H54 (cell line): ENCODE measurements around the gene PPP6R3.
"Not testable (repeated sequence)": the region's sequence is repeated elsewhere in the genome, so short reads cannot be mapped to it uniquely, and the experiment has no call there.

ENCODE experiments used
- DNase-seq: peaks from one replicate; pipeline ENCODE4 v3.0.0; 2011; ENCODE audit warnings: low spot score, mixed read lengths; ENCODE audit not compliant: insufficient read length
- FAIRE-seq: peaks from 3 replicates; lab custom pipeline; 2011; peaks lifted over from hg19 to GRCh38; lab: Jason Lieb, UNC
- POLR2A ChIP-seq: IDR thresholded peaks from 2 replicates; pipeline ENCODE4 v1.6.1; 2011; ENCODE audit warnings: low read depth, mild to moderate bottlenecking, low read length

The PPP6R3 gene

DNA sequence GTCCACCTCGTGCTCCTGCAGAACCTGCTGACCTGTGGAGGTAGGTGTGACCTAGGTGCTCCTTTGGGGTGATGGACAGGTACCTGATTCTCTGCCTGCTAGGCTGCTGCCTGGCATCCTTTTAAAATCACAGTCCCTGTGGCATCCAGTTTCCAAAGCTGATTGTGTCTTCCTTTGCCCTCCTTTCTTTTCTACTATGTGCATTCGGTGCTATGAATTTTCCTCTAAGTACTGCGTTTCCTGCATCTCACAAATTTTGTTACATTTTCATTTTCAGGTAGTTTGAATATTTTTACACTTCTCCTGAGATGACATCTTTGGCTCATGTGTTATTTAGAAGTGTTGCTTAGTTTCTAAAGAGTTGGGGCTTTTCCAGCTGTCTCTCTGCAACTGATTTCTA is 30.9 kb upstream of the PPP6R3 start:
- TF ChIP-seq POLR2A = no peak
- DNase-seq (no peak), FAIRE-seq (no peak)

DNA sequence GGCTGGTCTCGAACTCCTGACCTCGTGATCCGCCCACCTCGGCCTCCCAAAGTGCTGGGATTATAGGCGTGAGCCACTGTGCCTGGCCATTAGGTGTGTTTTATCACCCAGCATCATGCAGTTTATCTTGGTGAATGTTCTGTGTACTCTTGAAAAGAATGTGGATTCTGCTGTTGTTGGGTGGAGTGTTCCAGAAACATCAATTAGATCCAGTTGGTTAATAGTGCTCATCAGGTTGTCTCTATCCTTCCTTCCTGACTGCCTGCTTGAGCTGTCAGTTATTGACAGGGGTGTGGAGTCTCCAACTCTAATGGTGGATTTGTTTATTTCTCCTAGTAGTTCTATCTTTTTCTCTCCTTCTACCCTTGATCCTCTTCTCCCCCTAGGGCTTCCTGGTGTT is 30.2 kb upstream of the PPP6R3 start:
- TF ChIP-seq POLR2A = no peak
- FAIRE-seq (no peak), DNase-seq (no peak)

DNA sequence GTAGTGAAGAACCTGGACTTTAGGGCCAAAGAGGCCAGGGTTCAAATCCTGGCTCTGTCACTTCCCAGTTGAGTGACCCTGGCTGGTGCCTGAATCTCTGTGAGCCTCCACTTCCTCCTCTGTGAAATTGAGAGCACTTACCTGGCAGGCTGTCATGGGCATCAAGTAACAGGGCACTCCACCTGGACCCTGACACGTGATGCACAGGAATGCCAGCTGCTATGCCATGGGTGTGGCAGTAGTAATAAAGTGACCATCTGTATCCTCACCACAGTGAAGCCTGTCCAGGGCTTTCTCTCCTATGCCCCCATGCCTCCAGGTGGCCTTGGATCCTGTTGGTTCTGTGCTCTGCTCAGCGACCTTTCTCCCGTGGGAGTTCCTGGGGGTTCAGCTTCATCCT is 29.8 kb upstream of the PPP6R3 start:
- no peak for TF ChIP-seq POLR2A
- FAIRE-seq (no peak), DNase-seq (no peak)

DNA sequence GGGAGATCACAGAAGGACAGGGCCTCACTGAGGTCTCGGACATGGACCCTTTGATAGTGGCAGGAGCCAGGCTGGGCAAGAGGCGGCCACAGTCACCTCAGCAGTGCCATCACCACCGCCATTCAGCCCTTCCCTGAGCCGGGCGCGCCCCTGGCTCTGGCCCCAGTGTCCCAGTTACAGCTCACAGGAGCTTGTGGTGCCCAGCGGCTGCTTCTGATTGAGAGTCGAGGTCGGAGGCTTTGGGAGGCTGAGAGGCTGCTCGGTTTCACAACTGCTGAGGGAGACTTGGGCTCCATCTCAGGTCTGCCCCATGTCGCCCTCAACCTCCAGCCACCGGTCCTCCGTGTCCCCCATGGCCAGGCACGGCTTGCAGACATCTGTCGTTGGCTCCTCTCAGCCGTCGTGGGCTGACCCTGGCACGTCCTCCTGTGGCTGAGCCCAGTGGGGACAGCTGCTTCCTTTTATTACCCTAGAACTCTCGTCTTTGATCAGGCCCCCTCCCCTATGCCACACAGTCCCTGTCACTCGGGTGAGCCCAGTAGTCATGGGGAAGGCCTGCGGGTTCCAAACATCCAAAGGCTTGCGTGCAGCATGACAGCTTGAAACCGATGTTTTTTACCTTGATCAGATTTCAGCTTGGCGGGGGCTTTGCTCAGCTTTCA is 28.4 kb upstream of the PPP6R3 start:
- no peak for TF ChIP-seq POLR2A
- FAIRE-seq = no peak

DNA sequence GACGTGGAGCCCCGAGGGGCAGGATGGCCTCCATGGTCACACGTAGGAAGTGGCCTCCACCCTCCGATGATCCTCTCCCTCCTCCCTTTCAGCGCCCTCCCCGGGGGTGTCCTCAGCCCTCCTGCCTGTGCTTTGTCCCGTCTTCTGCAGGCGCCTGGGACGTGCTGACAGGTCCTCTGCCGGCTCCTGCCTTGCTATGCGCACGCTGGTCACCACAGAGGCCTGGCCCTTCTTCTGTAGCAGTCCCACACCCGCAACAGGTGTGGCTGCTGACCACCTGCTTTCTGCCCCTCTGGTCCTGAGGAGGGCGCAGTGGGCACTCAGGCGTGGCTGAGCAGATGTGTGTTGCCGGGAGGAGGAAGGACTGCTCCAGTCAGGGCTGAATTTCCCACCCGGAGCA is 27.7 kb upstream of the PPP6R3 start:
- DNase-seq = no peak
- FAIRE-seq = no peak
- TF ChIP-seq POLR2A = no peak

More for the DNA sequence above, 28.4 kb upstream of the PPP6R3 start:
- no peak for DNase-seq

DNA sequence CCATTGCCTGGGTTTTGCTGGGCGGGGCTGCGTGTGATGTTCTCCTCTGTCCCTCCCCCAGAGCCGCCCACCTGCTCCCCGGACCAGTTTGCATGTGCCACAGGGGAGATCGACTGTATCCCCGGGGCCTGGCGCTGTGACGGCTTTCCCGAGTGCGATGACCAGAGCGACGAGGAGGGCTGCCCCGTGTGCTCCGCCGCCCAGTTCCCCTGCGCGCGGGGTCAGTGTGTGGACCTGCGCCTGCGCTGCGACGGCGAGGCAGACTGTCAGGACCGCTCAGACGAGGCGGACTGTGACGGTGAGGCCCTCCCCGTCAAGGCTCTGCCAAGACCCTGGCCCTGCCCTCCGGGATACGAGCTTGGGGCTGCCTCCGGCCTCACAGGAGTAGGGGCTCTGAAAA is 27.0 kb upstream of the PPP6R3 start:
- no peak for DNase-seq
- TF ChIP-seq POLR2A = no peak
- FAIRE-seq = no peak

DNA sequence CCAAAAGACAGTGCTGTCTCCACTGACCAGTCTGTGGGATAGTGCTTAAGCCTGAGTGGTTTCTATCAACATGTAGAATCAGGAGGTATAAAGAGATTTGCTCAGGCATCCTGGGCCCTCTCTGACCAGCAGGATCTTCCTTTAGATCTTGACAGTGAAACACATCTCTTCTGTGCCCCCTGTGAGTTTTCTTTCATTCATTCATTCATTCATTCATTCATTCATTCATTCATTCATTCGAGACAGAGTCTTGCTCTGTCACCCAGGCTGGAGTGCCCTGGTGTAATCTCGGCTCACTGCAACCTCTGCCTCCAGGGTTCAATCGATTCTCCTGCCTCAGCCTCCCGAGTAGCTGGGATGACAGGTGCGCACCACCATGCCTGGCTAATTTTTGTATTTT is 26.4 kb upstream of the PPP6R3 start:
- DNase-seq, FAIRE-seq: not testable (repeated sequence)

DNA sequence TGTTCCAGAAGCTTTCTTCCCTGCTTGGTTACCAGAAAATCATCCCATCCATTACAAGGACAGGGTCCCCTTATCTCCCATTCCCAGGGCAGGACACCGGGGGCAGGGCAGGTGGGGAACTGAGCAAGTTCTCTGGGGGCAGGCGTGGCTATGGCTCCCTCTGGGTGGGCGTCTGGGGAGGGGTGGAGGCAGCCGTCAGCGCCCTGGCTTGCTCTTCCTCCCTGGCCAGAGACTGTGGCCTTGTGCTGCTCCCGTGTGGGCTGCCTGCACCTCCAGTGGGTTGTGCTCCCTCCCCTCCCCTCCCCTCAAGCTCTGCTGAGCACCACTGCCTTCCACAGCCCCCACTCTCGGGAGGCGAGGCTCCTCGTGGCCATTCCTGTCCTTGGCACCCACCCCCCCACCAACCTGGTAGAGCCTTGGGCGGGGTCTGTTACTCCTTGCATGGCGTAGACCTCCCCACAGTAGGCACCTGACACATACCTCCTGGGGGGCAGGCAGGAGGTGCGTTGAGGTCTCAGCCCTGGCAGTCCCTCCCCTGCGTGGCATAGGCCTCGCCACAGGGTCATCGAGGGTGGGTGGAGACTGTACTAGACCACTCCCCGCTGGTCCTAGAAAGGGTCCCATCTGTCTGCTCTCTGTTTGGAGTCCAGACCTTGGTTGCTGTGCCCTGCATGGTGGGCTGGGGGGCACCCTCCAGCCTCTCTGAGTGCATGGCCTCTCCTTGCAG is 24.2 kb upstream of the PPP6R3 start:
- no peak for TF ChIP-seq POLR2A
- no peak for DNase-seq
- no peak for FAIRE-seq

DNA sequence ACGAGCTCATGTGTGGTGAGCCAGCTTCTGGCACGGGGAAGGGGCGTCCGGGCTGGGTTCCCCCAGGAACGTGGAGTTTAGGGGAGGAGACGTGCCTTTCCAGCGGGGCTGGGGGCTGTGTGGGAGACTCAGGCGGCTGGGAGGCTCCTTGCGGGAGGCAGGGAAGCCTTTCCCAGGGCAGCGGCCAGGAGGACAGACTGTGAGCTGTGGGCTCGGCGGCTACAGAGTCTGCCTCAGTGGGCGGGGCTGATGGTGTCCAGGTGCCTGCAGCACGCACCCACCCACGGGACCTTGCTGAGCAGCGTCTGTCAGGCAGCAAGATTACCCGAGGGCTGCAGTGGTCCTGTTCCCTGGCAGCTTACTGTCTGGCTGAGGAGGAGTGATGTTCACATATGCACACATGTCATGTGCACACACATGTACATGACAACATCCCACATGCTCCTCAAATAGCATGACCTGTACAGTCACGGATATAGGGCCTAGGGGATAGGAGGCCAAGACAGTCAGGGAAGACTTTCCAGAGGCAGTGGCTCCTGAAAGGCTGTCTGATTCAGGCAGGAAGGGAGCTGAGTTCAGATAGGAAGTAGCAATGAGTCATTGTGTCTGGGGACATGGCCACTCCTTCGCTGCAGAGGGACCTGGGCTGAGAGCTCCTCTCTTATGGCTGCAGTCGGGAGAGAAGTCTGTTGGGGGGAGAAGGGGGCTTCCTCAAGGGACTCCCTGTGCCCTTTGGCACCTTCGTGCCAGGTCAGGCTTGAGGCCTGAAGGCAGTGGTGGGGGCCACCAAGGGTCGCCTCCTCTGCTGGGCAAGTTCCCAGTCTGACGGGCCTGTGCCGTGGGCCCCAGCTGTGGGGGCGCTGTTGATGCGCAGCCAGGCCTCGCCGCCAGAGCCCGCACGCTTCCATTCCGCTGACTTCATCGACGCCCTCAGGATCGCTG is 23.3 kb upstream of the PPP6R3 start:
- DNase-seq (peak; percentile 97), FAIRE-seq (peak; percentile 53)
- TF ChIP-seq POLR2A = peak; percentile 25; the same call in 1 of the 2 replicates

DNA sequence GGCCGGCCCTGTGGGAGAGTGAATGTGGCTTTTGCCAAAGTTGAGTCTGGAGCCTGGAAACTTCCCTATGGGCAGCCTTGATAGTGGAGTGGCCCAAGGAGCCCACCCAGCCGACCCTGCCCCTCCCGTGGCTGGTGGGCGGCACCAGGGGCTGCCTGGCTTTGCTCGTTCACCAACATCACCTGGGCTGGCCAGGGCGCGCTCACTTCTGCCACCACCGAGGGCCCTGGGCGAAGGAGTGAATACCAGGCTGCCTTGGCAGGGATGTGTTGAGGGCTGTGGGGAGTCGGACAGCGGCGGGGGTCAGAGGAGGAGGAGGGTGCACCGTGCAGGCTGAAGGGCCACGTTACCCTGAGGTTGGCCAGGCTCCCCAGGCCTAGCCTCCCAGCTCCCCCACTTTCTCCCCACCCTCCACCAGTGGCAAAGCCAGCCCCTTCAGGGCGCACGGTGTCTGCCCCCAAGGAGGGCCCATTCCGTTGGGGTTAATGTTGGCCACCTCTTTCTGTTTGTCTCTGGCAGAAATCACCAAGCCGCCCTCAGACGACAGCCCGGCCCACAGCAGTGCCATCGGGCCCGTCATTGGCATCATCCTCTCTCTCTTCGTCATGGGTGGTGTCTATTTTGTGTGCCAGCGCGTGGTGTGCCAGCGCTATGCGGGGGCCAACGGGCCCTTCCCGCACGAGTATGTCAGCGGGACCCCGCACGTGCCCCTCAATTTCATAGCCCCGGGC is 22.5 kb upstream of the PPP6R3 start:
- DNase-seq = no peak
- FAIRE-seq = no peak
- TF ChIP-seq POLR2A = no peak

DNA sequence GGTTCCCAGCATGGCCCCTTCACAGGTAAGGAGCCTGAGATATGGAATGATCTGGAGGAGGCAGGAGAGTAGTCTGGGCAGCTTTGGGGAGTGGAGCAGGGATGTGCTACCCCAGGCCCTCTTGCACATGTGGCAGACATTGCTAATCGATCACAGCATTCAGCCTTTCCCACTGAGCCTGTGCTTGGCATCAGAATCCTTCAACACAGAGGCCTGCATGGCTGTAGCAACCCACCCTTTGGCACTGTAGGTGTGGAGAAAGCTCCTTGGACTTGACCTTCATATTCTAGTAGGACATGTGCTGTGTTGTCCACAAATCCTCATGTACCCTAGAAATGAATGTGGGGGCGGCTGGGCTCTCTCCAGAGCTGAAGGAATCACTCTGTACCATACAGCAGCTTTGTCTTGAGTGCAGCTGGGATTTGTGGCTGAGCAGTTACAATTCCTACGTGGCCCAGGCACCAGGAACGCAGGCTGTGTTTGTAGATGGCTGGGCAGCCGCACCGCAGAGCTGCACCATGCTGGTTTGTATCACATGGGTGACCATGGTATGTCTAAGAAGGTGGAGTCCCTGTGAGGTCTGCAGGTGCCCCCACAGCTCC is 21.8 kb upstream of the PPP6R3 start:
- TF ChIP-seq POLR2A = no peak
- no peak for FAIRE-seq
- DNase-seq = no peak

DNA sequence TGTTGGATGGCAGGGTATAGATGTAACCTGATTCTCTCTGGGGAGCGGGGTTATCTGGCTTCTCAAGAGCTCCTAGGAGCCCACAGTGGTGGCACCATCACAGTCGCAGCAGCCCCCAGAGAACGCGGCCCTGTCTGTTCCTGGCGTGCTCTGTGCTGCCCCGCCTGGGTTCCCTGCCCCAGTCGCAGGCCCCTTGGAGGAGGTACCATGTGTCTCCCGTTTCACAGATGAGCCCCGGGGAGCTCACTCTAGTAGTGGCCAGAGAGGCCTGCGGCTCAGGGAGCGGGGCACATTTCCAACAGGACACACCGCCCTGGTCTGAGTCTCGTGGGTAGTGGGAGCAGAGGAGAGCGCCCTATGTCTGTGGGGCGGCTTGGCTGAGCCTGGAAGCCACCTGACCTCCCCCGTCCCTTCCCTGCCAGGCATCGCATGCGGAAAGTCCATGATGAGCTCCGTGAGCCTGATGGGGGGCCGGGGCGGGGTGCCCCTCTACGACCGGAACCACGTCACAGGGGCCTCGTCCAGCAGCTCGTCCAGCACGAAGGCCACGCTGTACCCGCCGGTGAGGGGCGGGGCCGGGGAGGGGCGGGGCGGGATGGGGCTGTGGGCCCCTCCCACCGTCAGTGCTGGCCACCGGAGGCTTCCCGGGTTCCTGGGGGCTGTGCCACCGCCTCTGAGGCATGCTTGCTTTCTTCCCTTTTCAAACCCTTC is 21.0 kb upstream of the PPP6R3 start:
- FAIRE-seq (no peak), DNase-seq (no peak)
- no peak for TF ChIP-seq POLR2A
